ENCODE measurements around the gene RELT. TPM values are rescaled to one million over a fixed set of nuclear protein-coding genes. Genes with fewer than 3 reads are reported as not detected.

The RELT gene
- total RNA-seq, 1 experiment from 2014 or later = 10.2 TPM

DNA sequence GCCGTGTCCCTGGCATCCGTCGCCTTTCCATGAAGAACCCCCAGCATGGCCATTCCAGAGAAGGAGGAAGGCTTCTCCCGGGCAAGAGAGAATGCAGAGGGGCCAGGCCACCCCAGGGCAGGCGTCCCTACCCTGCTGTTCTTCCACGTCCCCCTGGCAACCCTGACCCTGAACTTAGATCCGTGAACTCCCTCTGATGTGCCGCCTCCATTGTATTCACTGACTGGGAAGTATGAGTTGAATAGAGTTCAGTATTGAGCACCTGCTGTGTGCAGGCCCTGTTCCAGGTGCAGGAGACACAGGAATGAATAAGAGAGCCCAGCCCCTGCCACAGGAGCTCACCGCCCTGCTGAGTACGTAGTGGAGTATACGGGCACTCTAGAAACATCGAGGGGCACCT lies 29.1 kb upstream of the RELT start:
- no peaks in the 10 kb centered on the region for H3K4me1 ChIP-seq (ENCODE audit: insufficient read depth, low read length)
- Mint-ChIP-seq H3K36me3 (ENCODE audit: insufficient read depth in 1 of 3, low read depth in 3 of 3) (peaks cover 0 to 4% (median 3%) of the 10 kb centered on the region in 3 experiments; a peak in 3 of 7 replicates), H3K4me3 (no peak overlapping the region; a peak in 1 of 5 replicates), H3K9me3 (no peaks in the 10 kb centered on the region), H3K27ac (no peak overlapping the region), H3K4me1 (peaks cover 18 to 21% of the 10 kb centered on the region in 2 experiments), H3K27me3 (ENCODE audit: low read depth) (peaks cover 32% of the 10 kb centered on the region)
- H3K23ac ChIP-seq (ENCODE audit: insufficient read length, low read depth, low read length) = no peak overlapping the region
- H3K27ac ChIP-seq (ENCODE audit: insufficient read length, low read depth, low read length) = no peak overlapping the region
- H3K9me3 ChIP-seq (ENCODE audit: control insufficient read depth, low read depth, low read length) = no peaks in the 10 kb centered on the region
- H3K23me2 ChIP-seq (ENCODE audit: insufficient read length, low read depth, low read length, poor library complexity, severe bottlenecking) = peaks cover 3% of the 10 kb centered on the region
- no peak for DNase-seq
- H2BK12ac ChIP-seq (ENCODE audit: insufficient read length, low read depth, low read length) = no peak overlapping the region
- H4K91ac ChIP-seq (ENCODE audit: insufficient read length, low read depth, low read length) = no peak overlapping the region
- H3K27me3 ChIP-seq (ENCODE audit: insufficient read depth, low read length) = peaks cover 5% of the 10 kb centered on the region; the same call in 1 of the 2 replicates
- no peak overlapping the region for H3K4me2 ChIP-seq (ENCODE audit: insufficient read depth, insufficient read length, low read length)
- H3K79me1 ChIP-seq (ENCODE audit: insufficient read depth, low read depth, low read length, poor library complexity, severe bottlenecking) = no peaks in the 10 kb centered on the region
- no peak overlapping the region for H3T11ph ChIP-seq (ENCODE audit: low read length)
- H3K79me2 ChIP-seq (ENCODE audit: insufficient read depth, low read length) = no peaks in the 10 kb centered on the region
- H2BK15ac ChIP-seq (ENCODE audit: low read depth, low read length) = no peak overlapping the region
- TF ChIP-seq, protein P1, sequence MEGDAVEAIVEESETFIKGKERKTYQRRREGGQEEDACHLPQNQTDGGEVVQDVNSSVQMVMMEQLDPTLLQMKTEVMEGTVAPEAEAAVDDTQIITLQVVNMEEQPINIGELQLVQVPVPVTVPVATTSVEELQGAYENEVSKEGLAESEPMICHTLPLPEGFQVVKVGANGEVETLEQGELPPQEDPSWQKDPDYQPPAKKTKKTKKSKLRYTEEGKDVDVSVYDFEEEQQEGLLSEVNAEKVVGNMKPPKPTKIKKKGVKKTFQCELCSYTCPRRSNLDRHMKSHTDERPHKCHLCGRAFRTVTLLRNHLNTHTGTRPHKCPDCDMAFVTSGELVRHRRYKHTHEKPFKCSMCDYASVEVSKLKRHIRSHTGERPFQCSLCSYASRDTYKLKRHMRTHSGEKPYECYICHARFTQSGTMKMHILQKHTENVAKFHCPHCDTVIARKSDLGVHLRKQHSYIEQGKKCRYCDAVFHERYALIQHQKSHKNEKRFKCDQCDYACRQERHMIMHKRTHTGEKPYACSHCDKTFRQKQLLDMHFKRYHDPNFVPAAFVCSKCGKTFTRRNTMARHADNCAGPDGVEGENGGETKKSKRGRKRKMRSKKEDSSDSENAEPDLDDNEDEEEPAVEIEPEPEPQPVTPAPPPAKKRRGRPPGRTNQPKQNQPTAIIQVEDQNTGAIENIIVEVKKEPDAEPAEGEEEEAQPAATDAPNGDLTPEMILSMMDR (conservative IDR thresholded peaks at IDR 0.05) = no peak
- H4K8ac ChIP-seq (replicated peaks; ENCODE audit: insufficient read length, low read depth, low read length) = no peak overlapping the region
- H4K5ac ChIP-seq (ENCODE audit: insufficient read length, low read depth, low read length) = no peak overlapping the region
- H2BK5ac ChIP-seq (ENCODE audit: insufficient read length, low read length) = no peak overlapping the region
- no peak overlapping the region for H3K9ac ChIP-seq (ENCODE audit: extremely low read depth, insufficient read length, low read length)
- H2BK120ac ChIP-seq (ENCODE audit: low read depth, low read length, poor library complexity, severe bottlenecking) = no peak overlapping the region
- no peaks in the 10 kb centered on the region for H4K20me1 ChIP-seq (ENCODE audit: control insufficient read depth, insufficient read depth, insufficient read length)
- no CpG with 5 or more reads among the region's 12 CpGs for WGBS (ENCODE audit: extremely low coverage, insufficient read length, low lambda C conversion rate)
- no peak overlapping the region for H2BK20ac ChIP-seq (ENCODE audit: low read depth, low read length, poor library complexity, severe bottlenecking)
- H3K4ac ChIP-seq (ENCODE audit: low read depth, low read length) = no peak overlapping the region
- no peak overlapping the region for H3K14ac ChIP-seq (ENCODE audit: insufficient read depth, low read length)
- H2AK5ac ChIP-seq (ENCODE audit: insufficient read length, low read length) = no peak overlapping the region
- H3K56ac ChIP-seq (ENCODE audit: insufficient read length, low read depth, low read length) = no peak overlapping the region
- H2AFZ ChIP-seq (ENCODE audit: low read length) = no peak overlapping the region
- no peak overlapping the region for H3K18ac ChIP-seq (ENCODE audit: insufficient read length, low read depth, low read length)

Data from H9 (cell line).